Measurements from ENCODE around the gene SH3GLB1. TPM values are rescaled to one million over a fixed set of nuclear protein-coding genes. Genes with fewer than 3 reads are reported as not detected.
A peak's percentile ranks its signal among the peaks of the same experiment; 100 is the strongest.

Gene SH3GLB1
- total and polyA plus RNA-seq, 2 of the 13 experiments (the other 11 are each of a cell fraction or from before 2014, with no cell fraction given) = 26.0 to 41.5 TPM

DNA sequence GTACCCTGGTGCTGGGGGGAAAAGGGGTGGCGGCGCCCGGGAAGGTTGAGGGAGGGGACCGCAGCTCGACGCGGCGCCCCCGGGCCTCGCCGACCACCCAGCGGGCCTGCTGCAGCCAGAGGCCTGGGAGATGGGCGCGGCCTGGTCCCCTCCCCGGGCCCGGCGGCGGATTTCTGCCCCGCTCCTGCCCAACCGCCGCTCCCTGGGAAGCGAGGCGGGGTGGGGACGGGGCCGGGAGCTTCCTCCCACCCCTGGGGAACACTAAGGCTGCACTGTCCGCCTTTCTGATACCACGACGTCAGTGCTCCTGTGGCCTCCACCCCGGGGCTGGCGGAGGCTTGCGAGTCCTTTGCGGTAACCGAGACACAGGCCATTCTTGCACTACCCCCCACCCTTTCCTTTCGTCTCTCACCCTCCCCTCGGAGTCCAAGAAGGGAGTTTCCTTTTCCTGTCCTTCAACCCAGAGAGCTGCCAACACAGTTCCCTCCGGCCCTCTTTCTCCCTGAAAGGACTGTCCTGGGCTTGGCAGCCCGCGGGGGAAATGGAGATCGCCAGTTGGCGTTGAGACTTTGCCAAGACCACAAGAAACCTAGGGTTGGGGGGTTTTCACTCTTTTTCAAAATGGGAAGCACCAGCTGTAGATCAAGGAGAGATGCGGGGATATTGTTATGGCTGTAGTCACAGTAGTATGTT is 742 bp downstream of the SH3GLB1 start (continued):
- TF ChIP-seq, protein P1, sequence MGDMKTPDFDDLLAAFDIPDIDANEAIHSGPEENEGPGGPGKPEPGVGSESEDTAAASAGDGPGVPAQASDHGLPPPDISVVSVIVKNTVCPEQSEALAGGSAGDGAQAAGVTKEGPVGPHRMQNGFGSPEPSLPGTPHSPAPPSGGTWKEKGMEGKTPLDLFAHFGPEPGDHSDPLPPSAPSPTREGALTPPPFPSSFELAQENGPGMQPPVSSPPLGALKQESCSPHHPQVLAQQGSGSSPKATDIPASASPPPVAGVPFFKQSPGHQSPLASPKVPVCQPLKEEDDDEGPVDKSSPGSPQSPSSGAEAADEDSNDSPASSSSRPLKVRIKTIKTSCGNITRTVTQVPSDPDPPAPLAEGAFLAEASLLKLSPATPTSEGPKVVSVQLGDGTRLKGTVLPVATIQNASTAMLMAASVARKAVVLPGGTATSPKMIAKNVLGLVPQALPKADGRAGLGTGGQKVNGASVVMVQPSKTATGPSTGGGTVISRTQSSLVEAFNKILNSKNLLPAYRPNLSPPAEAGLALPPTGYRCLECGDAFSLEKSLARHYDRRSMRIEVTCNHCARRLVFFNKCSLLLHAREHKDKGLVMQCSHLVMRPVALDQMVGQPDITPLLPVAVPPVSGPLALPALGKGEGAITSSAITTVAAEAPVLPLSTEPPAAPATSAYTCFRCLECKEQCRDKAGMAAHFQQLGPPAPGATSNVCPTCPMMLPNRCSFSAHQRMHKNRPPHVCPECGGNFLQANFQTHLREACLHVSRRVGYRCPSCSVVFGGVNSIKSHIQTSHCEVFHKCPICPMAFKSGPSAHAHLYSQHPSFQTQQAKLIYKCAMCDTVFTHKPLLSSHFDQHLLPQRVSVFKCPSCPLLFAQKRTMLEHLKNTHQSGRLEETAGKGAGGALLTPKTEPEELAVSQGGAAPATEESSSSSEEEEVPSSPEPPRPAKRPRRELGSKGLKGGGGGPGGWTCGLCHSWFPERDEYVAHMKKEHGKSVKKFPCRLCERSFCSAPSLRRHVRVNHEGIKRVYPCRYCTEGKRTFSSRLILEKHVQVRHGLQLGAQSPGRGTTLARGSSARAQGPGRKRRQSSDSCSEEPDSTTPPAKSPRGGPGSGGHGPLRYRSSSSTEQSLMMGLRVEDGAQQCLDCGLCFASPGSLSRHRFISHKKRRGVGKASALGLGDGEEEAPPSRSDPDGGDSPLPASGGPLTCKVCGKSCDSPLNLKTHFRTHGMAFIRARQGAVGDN (CRISPR knock-in tag; IDR thresholded peaks at IDR 0.05) = peak; percentile 66
- TF ChIP-seq ZNF614 (CRISPR knock-in tag; IDR thresholded peaks at IDR 0.05; ENCODE audit: borderline replicate concordance) (no peak), ELF1 (CRISPR knock-in tag; IDR thresholded peaks at IDR 0.05) (no peak), NCOA1 (CRISPR knock-in tag; IDR thresholded peaks at IDR 0.05) (0 out of 2 replicates have a peak, but pooled peaks have one; percentile 51), TBX3 (IDR thresholded peaks at IDR 0.05; ENCODE audit: borderline replicate concordance) (no peak), ZBTB3 (CRISPR knock-in tag; IDR thresholded peaks at IDR 0.05; ENCODE audit: borderline replicate concordance, low read depth) (no peak), ZNF20 (CRISPR knock-in tag; IDR thresholded peaks at IDR 0.05) (no peak), TP53 (CRISPR knock-in tag; conservative IDR thresholded peaks at IDR 0.05) (no peak), ZNF3 (CRISPR knock-in tag; IDR thresholded peaks at IDR 0.05) (no peak), KLF13 (CRISPR knock-in tag; IDR thresholded peaks at IDR 0.05) (no peak), XRCC5 (optimal IDR thresholded peaks at IDR 0.05; ENCODE audit: low read length) (no peak), TCF7 (IDR thresholded peaks at IDR 0.05; ENCODE audit: low read depth) (no peak), RNF2 (conservative IDR thresholded peaks at IDR 0.05; ENCODE audit: low read depth) (no peak)
- TF ChIP-seq, protein P2, sequence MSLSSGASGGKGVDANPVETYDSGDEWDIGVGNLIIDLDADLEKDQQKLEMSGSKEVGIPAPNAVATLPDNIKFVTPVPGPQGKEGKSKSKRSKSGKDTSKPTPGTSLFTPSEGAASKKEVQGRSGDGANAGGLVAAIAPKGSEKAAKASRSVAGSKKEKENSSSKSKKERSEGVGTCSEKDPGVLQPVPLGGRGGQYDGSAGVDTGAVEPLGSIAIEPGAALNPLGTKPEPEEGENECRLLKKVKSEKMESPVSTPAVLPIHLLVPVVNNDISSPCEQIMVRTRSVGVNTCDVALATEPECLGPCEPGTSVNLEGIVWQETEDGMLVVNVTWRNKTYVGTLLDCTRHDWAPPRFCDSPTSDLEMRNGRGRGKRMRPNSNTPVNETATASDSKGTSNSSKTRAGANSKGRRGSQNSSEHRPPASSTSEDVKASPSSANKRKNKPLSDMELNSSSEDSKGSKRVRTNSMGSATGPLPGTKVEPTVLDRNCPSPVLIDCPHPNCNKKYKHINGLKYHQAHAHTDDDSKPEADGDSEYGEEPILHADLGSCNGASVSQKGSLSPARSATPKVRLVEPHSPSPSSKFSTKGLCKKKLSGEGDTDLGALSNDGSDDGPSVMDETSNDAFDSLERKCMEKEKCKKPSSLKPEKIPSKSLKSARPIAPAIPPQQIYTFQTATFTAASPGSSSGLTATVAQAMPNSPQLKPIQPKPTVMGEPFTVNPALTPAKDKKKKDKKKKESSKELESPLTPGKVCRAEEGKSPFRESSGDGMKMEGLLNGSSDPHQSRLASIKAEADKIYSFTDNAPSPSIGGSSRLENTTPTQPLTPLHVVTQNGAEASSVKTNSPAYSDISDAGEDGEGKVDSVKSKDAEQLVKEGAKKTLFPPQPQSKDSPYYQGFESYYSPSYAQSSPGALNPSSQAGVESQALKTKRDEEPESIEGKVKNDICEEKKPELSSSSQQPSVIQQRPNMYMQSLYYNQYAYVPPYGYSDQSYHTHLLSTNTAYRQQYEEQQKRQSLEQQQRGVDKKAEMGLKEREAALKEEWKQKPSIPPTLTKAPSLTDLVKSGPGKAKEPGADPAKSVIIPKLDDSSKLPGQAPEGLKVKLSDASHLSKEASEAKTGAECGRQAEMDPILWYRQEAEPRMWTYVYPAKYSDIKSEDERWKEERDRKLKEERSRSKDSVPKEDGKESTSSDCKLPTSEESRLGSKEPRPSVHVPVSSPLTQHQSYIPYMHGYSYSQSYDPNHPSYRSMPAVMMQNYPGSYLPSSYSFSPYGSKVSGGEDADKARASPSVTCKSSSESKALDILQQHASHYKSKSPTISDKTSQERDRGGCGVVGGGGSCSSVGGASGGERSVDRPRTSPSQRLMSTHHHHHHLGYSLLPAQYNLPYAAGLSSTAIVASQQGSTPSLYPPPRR (CRISPR knock-in tag; IDR thresholded peaks at IDR 0.05; ENCODE audit: borderline replicate concordance) = no peak
- TF ChIP-seq, protein P3, sequence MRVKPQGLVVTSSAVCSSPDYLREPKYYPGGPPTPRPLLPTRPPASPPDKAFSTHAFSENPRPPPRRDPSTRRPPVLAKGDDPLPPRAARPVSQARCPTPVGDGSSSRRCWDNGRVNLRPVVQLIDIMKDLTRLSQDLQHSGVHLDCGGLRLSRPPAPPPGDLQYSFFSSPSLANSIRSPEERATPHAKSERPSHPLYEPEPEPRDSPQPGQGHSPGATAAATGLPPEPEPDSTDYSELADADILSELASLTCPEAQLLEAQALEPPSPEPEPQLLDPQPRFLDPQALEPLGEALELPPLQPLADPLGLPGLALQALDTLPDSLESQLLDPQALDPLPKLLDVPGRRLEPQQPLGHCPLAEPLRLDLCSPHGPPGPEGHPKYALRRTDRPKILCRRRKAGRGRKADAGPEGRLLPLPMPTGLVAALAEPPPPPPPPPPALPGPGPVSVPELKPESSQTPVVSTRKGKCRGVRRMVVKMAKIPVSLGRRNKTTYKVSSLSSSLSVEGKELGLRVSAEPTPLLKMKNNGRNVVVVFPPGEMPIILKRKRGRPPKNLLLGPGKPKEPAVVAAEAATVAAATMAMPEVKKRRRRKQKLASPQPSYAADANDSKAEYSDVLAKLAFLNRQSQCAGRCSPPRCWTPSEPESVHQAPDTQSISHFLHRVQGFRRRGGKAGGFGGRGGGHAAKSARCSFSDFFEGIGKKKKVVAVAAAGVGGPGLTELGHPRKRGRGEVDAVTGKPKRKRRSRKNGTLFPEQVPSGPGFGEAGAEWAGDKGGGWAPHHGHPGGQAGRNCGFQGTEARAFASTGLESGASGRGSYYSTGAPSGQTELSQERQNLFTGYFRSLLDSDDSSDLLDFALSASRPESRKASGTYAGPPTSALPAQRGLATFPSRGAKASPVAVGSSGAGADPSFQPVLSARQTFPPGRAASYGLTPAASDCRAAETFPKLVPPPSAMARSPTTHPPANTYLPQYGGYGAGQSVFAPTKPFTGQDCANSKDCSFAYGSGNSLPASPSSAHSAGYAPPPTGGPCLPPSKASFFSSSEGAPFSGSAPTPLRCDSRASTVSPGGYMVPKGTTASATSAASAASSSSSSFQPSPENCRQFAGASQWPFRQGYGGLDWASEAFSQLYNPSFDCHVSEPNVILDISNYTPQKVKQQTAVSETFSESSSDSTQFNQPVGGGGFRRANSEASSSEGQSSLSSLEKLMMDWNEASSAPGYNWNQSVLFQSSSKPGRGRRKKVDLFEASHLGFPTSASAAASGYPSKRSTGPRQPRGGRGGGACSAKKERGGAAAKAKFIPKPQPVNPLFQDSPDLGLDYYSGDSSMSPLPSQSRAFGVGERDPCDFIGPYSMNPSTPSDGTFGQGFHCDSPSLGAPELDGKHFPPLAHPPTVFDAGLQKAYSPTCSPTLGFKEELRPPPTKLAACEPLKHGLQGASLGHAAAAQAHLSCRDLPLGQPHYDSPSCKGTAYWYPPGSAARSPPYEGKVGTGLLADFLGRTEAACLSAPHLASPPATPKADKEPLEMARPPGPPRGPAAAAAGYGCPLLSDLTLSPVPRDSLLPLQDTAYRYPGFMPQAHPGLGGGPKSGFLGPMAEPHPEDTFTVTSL (CRISPR knock-in tag; IDR thresholded peaks at IDR 0.05; ENCODE audit: borderline replicate concordance) = no peak
